Right atrium auricular region (tissue), 2 donors: ENCODE measurements around the gene PRIM2. TPM values are rescaled to one million over a fixed set of nuclear protein-coding genes. Genes with fewer than 3 reads are reported as not detected.
"Not testable (repeated sequence)": the region's sequence is repeated elsewhere in the genome, so short reads cannot be mapped to it uniquely, and the experiment has no call there.

ENCODE experiments used
- DNase-seq: peaks from one replicate; pipeline ENCODE4 v3.0.0-alpha.2; 2019; ENCODE audit warnings: low spot score
- H3K27ac ChIP-seq, 2 donors: fragments of 200-600 bp; sonication (generic); 1 replicate in 1 of 2; 2 replicates in 1 of 2; pipeline ENCODE4 v1.5.1; 2016 to 2019
- H3K27me3 ChIP-seq, 2 donors: fragments of 200-600 bp; sonication (generic); one replicate each; pipeline versions ENCODE4 v1.5.1 to v1.6.0; 2017 to 2019
- H3K36me3 ChIP-seq: fragments of 200-600 bp; sonication (generic); one replicate; pipeline ENCODE4 v1.5.1; 2016
- H3K4me1 ChIP-seq, 2 donors: fragments of 200-600 bp; sonication (generic); one replicate each; pipeline versions ENCODE4 v1.5.1 to v1.6.0; 2017 to 2019
- H3K4me3 ChIP-seq, 2 donors: fragments of 200-600 bp; sonication (generic); 1 replicate in 1 of 2; 2 replicates in 1 of 2; pipeline ENCODE4 v1.5.1; 2017 to 2019; ENCODE audit warnings: mild to moderate bottlenecking in 1 of 2, moderate library complexity in 1 of 2
- H3K9me3 ChIP-seq, 2 donors: fragments of 200-600 bp; sonication (generic); one replicate each; pipeline ENCODE4 v1.5.1; 2019
- microRNA counts, 2 donors: library from miRNA; unstranded; fragments of <30 nt; microRNA quantifications; one replicate each; lab custom pipeline; 2016 to 2017
- microRNA-seq, 2 donors: library from miRNA; unstranded; fragments of <30 nt; microRNA quantifications; one replicate each; pipeline ENCODE4, GENCODE V29; 2016 to 2017; ENCODE audit warnings: borderline number of aligned reads in 2 of 2, borderline replicate concordance in 1 of 2
- total RNA-seq, 2 donors: library from RNA; depleted of rRNA; stranded (reverse); fragments of >200 nt; gene quantifications; one replicate each; pipeline ENCODE4 v1.1.0, GENCODE V29; 2016

PRIM2 gene
- total RNA-seq, 2 donors from 2014 or later, result 2.8 to 4.3 TPM

DNA sequence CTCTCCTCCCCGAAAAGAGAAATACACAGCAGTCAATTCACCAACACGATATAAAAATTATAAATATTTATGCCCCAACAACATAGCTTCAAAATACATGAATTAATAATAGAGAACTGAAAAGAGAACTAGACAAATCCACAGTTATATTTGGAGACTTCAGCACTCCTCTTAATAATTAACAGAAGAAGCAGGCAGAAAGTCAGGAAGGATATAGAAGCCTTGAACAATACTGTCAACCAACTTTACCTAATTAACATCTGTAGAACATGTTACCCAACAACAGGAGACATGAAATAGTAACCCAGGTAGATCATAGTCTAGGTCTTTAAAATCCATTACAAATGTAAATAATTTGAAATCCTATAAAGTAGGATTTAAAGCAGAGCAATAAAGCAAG lies 293.2 kb downstream of the PRIM2 start:
- H3K4me1 ChIP-seq, H3K4me3 ChIP-seq, H3K9me3 ChIP-seq, H3K27ac ChIP-seq, H3K36me3 ChIP-seq, H3K27me3 ChIP-seq, DNase-seq: not testable (repeated sequence)

DNA sequence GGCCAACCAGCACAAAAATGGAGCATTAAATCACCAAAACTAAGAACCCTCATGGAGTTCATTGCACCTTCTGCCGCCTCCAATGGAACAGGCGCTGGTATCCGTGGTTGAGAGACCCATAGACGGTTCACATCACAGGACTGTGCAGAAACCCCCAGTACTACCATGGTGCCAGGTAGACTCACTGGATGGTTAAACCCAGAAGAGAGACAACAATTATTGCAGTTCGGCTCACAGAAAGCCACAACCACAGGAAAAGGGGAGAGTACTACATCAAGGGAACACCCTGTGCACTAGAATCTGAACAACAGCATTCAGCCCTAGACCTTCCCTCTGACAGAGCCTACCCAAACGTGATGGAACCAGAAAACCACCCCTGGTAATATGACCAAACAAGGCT lies 301.5 kb downstream of the PRIM2 start:
- DNase-seq, H3K27me3 ChIP-seq, H3K27ac ChIP-seq, H3K36me3 ChIP-seq, H3K9me3 ChIP-seq, H3K4me1 ChIP-seq, H3K4me3 ChIP-seq: not testable (repeated sequence)

DNA sequence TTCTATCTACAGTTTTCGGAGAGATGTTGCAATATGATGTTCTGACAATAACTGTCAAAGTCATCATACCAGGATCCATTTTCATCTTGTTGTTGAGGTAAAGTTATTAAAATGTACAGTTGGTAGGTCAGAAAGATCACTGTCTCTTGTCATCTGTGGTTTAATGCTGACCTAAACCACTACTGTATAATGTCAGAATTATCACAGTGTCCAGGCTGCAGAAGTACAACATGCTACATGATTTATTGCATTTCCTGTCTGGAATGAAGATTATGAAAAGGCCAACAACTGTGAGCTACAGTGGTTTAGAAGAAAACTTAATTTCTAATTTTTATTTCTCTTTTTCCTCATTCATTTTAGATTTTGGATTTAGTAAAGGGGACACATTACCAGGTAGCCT lies 314.3 kb downstream of the PRIM2 start:
- H3K27ac ChIP-seq, H3K27me3 ChIP-seq, H3K4me1 ChIP-seq, H3K9me3 ChIP-seq, H3K4me3 ChIP-seq, H3K36me3 ChIP-seq, DNase-seq: not testable (repeated sequence)

DNA sequence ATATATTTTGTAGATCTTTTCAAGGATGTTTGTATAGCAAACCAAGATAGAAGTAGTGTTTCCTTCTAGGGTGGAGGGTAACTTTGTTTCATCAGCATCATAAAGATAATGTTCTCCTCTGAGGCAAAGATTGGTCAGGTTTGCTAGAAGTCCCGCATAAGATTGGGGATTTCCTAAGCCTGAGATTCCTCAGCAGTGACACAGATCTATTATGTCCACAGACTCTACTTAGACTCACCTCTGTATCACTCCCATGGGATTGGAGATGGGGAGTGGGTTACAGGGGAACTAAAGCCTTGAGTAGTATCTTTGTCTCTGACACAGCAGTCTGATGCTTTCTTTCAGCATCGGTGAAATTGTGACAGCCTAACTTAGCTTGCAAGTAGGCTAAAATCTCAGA lies 341.1 kb downstream of the PRIM2 start:
- H3K36me3 ChIP-seq, H3K27ac ChIP-seq, H3K27me3 ChIP-seq, H3K4me3 ChIP-seq, DNase-seq, H3K9me3 ChIP-seq, H3K4me1 ChIP-seq: not testable (repeated sequence)

- not testable (repeated sequence) for H3K4me3 ChIP-seq, H3K36me3 ChIP-seq, H3K9me3 ChIP-seq, H3K27ac ChIP-seq, H3K4me1 ChIP-seq, DNase-seq, H3K27me3 ChIP-seq
Measured at GRCh38 chr6:57659794-57660193, 342.4 kb downstream of the PRIM2 start.

DNA sequence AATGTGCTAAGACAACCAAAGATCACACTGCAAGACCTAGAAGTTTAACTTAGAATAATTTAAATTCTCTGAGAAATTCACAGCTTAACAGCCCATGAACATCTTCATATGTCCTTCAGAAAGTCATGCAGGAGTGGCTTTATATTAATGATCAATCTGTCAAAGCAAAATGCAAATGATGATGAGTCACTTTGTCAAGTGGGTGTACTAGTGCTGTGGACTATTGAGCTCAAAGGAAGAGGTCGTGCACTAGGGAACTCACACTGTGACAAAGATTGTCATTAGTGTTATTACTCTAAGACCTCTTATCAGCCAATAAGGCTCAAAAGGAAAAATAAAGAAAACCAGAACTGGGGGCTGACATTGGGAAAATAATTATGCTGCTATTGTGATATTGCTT lies 343.5 kb downstream of the PRIM2 start:
- not testable (repeated sequence) for DNase-seq, H3K27me3 ChIP-seq, H3K4me1 ChIP-seq, H3K36me3 ChIP-seq, H3K4me3 ChIP-seq, H3K9me3 ChIP-seq, H3K27ac ChIP-seq

GRCh38 chr6:57668108-57668507 lies 350.7 kb downstream of the PRIM2 start:
- not testable (repeated sequence) for H3K4me3 ChIP-seq, DNase-seq

DNA sequence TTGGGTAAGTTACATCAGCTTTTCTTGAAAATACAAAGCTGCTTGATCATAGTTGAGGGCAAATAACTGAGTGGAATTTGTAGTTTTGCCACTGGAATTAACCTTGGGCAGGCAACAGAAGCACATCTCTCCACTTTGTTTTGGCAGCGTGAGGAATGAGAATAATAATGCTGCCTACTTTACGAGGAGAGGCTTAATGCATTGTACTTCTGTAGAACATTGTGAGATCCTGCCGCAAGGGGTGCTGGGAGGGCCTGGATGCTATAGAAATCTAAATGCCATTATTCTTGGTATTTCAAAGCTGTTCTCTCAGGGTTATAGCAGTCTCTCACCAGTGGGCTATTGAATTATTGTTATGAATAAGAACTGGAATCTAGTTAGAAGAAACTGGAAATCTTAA lies 353.8 kb downstream of the PRIM2 start:
- not testable (repeated sequence) for H3K4me3 ChIP-seq, DNase-seq, H3K9me3 ChIP-seq, H3K27me3 ChIP-seq, H3K4me1 ChIP-seq, H3K27ac ChIP-seq, H3K36me3 ChIP-seq

More at GRCh38 chr6:57668108-57668507, 350.7 kb downstream of the PRIM2 start:
- H3K27ac ChIP-seq, H3K9me3 ChIP-seq, H3K36me3 ChIP-seq, H3K4me1 ChIP-seq, H3K27me3 ChIP-seq: not testable (repeated sequence)

DNA sequence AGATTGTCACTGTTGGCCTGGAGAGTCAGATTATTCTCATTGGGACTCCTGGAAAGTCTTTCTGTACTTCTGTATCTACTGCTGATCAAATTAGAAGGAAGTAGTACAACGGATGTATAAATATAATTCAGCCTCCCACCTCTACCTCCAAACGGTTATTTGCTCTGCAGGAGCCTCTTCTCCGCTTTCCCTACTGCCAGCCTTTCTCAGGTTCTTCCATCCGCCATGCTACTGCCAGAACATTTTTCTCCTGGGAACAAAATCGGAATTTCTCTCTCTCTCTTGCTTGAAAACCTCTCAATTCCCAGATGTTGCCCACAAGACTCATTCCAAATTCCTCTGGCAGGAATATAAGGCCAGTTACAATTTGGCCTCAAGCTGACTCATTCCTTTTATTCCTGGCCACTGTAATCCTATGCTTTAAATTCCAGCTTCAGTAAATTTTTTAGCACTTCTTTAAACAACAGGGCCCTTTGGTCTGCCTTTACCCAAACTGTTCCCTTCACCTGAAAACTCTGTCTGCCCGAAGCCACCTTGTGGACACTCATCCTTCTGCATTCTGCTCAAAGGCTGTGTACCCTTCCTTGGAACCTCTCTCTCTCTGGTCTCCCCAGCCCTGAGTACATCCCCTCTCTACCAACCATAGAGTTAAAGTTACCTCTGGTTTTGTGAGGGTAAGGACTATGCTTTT lies 354.7 kb downstream of the PRIM2 start:
- not testable (repeated sequence) for DNase-seq, H3K4me3 ChIP-seq, H3K9me3 ChIP-seq, H3K36me3 ChIP-seq, H3K27me3 ChIP-seq, H3K27ac ChIP-seq, H3K4me1 ChIP-seq

DNA sequence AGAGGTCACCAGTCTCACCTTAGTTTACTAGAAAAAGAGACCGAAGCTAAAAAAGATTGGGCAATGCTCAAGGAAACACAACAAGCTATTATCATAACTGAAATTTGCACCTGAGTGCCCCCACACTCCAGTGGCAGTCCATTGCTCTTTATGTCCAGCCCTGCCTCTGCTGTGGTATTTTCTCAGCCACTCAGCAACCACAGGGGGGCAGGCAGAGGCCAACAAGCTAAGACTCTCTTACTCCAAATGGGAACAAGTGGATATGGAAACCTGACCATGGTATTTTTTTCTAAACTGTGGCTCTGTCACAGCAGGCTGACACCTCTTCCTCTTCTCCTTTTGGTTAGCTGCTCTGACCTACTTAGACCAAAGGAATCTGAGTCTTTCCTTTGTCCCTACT lies 355.9 kb downstream of the PRIM2 start:
- not testable (repeated sequence) for H3K36me3 ChIP-seq, H3K27me3 ChIP-seq, H3K4me1 ChIP-seq, H3K9me3 ChIP-seq, DNase-seq, H3K4me3 ChIP-seq, H3K27ac ChIP-seq

DNA sequence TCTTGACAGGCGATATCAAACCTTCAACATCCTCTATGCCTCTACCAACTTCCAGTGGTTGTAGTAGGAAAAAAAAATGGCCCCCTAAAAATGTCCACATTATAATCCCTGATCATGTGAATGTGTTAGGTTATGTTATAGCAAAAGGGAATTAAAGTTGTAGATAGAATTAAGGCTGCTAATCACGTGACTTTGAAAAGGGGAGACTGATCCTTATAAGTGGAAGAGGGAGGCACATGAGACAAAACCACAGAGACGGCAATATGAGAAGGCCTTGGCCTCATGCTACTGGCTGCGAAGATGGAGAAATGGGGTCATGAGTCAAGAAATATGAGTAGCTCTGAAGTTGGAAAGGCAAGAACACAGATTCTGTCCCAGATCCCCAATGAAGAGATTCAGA lies 358.0 kb downstream of the PRIM2 start:
- not testable (repeated sequence) for H3K27ac ChIP-seq, H3K36me3 ChIP-seq, H3K4me3 ChIP-seq, H3K9me3 ChIP-seq, H3K27me3 ChIP-seq, H3K4me1 ChIP-seq, DNase-seq

GRCh38 chr6:57696382-57696781 lies 379.0 kb downstream of the PRIM2 start:
- not testable (repeated sequence) for DNase-seq

More at GRCh38 chr6:57696382-57696781, 379.0 kb downstream of the PRIM2 start:
- not testable (repeated sequence) for H3K4me3 ChIP-seq, H3K27ac ChIP-seq, H3K36me3 ChIP-seq, H3K4me1 ChIP-seq, H3K9me3 ChIP-seq, H3K27me3 ChIP-seq

MicroRNA genes within 50 kb of the gene (microRNA counts, 767-probe panel; counts per million panel counts)
- microRNA hsa-miR-548u (lab: Ali Mortazavi, UCI), result 0 to 31.0 counts per million in 2 donors

Small RNA genes within 50 kb of the gene (microRNA-seq; reads per million reads assigned to microRNA genes)
- gene MIR548U, result 0 reads per million in 2 donors

Other genes starting within 250 kb of the PRIM2 start
- 10 to 100 TPM; 20.3 to 23.2 TPM for gene ZNF451, start 227.4 kb upstream of the PRIM2 start, total RNA-seq
- 10 to 100 TPM; 12.3 to 16.4 TPM for gene BAG2, start 145.3 kb upstream of the PRIM2 start, total RNA-seq
- gene RAB23, start 95.3 kb upstream of the PRIM2 start, total RNA-seq, result 1 to 10 TPM; 8.6 to 10.0 TPM